GM12878 (cell line): Measurements from ENCODE around the gene TESPA1. TPM values are rescaled to one million over a fixed set of nuclear protein-coding genes. Genes with fewer than 3 reads are reported as not detected.

ENCODE experiments used
- CEBPZ ChIP-seq: fragments of 150-350 bp; IDR thresholded peaks from 2 replicates; pipeline ENCODE4 v1.6.1; 2016; ENCODE audit warnings: low read depth, low read length
- EP300 ChIP-seq, 2 experiments: fragments of 150-350 bp in 1 of 2; IDR thresholded peaks; 2 replicates each; pipeline ENCODE4 v1.6.1; 2011 to 2012; ENCODE audit warnings: low read depth in 2 of 2, low read length in 2 of 2, borderline replicate concordance in 1 of 2, improper control_type of control experiment in 1 of 2, inconsistent platforms in 1 of 2; ENCODE audit not compliant: control insufficient read depth in 1 of 2
- MXI1 ChIP-seq: fragments of 150-350 bp; IDR thresholded peaks from 2 replicates; pipeline ENCODE4 v1.6.1; 2011; ENCODE audit warnings: low read depth, mild to moderate bottlenecking, inconsistent platforms, low read length, improper control_type of control experiment
- PKNOX1 ChIP-seq: fragments of 450-650 bp; IDR thresholded peaks from 2 replicates; pipeline ENCODE4 v1.6.1; 2016; ENCODE audit warnings: mild to moderate bottlenecking
- SIN3A ChIP-seq: IDR thresholded peaks from 2 replicates; pipeline ENCODE4 v1.6.1; 2012; ENCODE audit warnings: low read depth, low read length, improper control_type of control experiment
- ZNF592 ChIP-seq: fragments of 450-650 bp; IDR thresholded peaks from 2 replicates; pipeline ENCODE4 v1.6.1; 2017; ENCODE audit warnings: mild to moderate bottlenecking, moderate library complexity
- polyA plus RNA-seq, 11 experiments: library from polyadenylated mRNA; depleted of rRNA in 4 of 11; unstranded in 6 of 11; stranded (reverse) in 5 of 11; fragments of >200 nt; fragmentation: Nextera tagmentation in 4 of 11; fragmentation: Illumina TruSeq in 1 of 11; extraction: Ambion mirVana in 4 of 11; extraction: Trizol in 1 of 11; gene quantifications; 1 replicate in 1 of 11; 2 replicates in 10 of 11; pipeline versions ENCODE4 v1.2.1 to v1.2.3, GENCODE V29; 2011 to 2016; ENCODE audit warnings: inconsistent platforms in 2 of 11, missing spikeins in 2 of 11, low read depth in 1 of 11
- total RNA-seq, 4 experiments: library from RNA; depleted of rRNA in 3 of 4; stranded (reverse); fragments of >200 nt in 3 of 4; fragmentation: Illumina TruSeq in 1 of 4; extraction: Trizol in 1 of 4; gene quantifications; 2 replicates each; pipeline versions ENCODE4 v1.2.1 to v1.2.3, GENCODE V29; 2013 to 2021
- TF ChIP-seq, protein P1 (sequence below): fragments of 450-650 bp; IDR thresholded peaks from 2 replicates; pipeline ENCODE4 v1.6.1; 2016; ENCODE audit warnings: mild to moderate bottlenecking, moderate library complexity, borderline replicate concordance

The TESPA1 gene
- total and polyA plus RNA-seq, 10 of the 15 experiments (the other 5 are each of a cell fraction or from before 2014, with no cell fraction given): 13.8 to 56.2 (median 23.9) TPM

DNA sequence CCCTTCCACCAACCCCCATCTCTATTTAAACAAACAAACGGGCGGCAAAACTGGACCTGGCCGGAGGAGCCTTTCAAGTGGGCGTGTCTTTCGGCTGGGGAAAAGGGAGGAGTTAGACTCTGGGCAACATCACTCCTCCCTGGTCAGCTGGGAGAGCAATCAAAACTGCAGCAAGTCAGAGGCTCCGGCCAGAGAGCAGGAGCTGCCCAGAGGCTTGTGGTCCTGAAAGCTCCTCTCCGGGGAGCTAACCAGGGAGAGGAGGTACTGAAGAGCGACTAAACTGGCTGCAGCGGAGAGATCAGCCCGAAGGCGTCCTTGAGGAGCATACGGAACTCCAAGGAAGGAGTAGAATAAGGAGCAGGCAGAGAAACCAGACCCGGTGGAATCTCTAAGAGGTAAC is 35.2 kb upstream of the TESPA1 start, which contains the start of gene NEUROD4 (continued):
- no peak for TF ChIP-seq CEBPZ
- TF ChIP-seq PKNOX1: peak; percentile 56
- TF ChIP-seq, protein P1, sequence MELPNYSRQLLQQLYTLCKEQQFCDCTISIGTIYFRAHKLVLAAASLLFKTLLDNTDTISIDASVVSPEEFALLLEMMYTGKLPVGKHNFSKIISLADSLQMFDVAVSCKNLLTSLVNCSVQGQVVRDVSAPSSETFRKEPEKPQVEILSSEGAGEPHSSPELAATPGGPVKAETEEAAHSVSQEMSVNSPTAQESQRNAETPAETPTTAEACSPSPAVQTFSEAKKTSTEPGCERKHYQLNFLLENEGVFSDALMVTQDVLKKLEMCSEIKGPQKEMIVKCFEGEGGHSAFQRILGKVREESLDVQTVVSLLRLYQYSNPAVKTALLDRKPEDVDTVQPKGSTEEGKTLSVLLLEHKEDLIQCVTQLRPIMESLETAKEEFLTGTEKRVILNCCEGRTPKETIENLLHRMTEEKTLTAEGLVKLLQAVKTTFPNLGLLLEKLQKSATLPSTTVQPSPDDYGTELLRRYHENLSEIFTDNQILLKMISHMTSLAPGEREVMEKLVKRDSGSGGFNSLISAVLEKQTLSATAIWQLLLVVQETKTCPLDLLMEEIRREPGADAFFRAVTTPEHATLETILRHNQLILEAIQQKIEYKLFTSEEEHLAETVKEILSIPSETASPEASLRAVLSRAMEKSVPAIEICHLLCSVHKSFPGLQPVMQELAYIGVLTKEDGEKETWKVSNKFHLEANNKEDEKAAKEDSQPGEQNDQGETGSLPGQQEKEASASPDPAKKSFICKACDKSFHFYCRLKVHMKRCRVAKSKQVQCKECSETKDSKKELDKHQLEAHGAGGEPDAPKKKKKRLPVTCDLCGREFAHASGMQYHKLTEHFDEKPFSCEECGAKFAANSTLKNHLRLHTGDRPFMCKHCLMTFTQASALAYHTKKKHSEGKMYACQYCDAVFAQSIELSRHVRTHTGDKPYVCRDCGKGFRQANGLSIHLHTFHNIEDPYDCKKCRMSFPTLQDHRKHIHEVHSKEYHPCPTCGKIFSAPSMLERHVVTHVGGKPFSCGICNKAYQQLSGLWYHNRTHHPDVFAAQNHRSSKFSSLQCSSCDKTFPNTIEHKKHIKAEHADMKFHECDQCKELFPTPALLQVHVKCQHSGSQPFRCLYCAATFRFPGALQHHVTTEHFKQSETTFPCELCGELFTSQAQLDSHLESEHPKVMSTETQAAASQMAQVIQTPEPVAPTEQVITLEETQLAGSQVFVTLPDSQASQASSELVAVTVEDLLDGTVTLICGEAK: peak; percentile 44; the same call in 1 of the 2 replicates
- TF ChIP-seq SIN3A: peak; percentile 61; the same call in 1 of the 2 replicates
- 0 out of 2 replicates have a peak, but pooled peaks have one; percentile 32 for TF ChIP-seq MXI1
- no peak for TF ChIP-seq ZNF592
- no peak for TF ChIP-seq EP300 (IDR thresholded peaks at IDR 0.05; ENCODE audit: borderline replicate concordance in 1 of 2, control insufficient read depth in 1 of 2, low read depth in 2 of 2, low read length in 2 of 2)
- TF ChIP-seq, all 136 proteins: peak for 8
